ENCODE measurements around the gene ANGEL1. TPM values are rescaled to one million over a fixed set of nuclear protein-coding genes. Genes with fewer than 3 reads are reported as not detected.

ANGEL1 gene
- total RNA-seq, 1 experiment from 2014 or later: 23.0 TPM

DNA sequence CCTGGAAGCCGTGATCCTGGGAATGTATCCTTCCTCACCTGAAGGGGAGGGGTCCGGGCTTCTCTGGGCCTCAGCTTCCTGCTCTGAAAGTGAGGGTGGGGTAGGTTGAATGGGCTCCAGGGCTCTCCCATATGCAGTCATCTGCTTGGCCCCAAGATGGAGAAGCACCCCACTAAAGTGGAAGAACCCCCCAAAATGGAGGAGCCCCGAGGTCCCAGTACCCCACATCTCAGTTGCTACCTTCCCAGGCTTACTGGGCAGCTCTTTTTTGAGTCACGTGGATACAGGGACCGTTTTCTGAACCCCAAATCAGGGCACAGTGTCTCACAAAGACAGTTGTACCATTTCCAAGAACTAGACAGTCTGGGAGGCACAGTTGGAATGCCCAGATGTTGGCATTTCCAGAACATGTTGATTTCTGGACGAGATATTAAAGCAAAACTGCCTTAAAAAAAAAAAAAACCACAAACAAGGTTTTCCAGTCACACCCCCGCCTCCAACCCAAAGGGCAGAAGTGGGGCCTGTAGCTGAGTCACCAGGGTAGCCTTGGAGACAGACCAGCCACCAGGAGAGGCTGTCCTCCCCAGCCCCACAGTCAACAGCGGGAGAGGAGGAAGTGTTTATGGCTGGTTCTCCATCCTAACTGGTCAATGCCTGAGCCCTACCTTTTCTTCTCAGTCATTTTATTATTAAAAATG, 39.3 kb downstream of the ANGEL1 start:
- no peak overlapping the region for H3K4me3 Mint-ChIP-seq (ENCODE audit: unreplicated experiment)
- no peak overlapping the region for H3K4me3 ChIP-seq (ENCODE audit: low read depth, low read length)
- DNase-seq: no peak
- no peaks in the 10 kb centered on the region; the same call in none of the 2 replicates for H3K27me3 ChIP-seq (replicated peaks; ENCODE audit: control insufficient read depth, insufficient read depth, low read length)
- peaks cover 3% of the 10 kb centered on the region for H3K27me3 Mint-ChIP-seq (ENCODE audit: insufficient read depth, unreplicated experiment)
- ChIA-PET CTCF (no interaction called here), POLR2A (no interaction called here)
- H3K36me3 Mint-ChIP-seq (ENCODE audit: insufficient read depth, unreplicated experiment): no peaks in the 10 kb centered on the region
- H3K36me3 ChIP-seq (ENCODE audit: control insufficient read depth, insufficient read depth, low read length): no peaks in the 10 kb centered on the region
- H3K4me1 ChIP-seq: no peaks in the 10 kb centered on the region
- H3K27ac Mint-ChIP-seq (ENCODE audit: unreplicated experiment): no peak overlapping the region
- TF ChIP-seq, protein P1, sequence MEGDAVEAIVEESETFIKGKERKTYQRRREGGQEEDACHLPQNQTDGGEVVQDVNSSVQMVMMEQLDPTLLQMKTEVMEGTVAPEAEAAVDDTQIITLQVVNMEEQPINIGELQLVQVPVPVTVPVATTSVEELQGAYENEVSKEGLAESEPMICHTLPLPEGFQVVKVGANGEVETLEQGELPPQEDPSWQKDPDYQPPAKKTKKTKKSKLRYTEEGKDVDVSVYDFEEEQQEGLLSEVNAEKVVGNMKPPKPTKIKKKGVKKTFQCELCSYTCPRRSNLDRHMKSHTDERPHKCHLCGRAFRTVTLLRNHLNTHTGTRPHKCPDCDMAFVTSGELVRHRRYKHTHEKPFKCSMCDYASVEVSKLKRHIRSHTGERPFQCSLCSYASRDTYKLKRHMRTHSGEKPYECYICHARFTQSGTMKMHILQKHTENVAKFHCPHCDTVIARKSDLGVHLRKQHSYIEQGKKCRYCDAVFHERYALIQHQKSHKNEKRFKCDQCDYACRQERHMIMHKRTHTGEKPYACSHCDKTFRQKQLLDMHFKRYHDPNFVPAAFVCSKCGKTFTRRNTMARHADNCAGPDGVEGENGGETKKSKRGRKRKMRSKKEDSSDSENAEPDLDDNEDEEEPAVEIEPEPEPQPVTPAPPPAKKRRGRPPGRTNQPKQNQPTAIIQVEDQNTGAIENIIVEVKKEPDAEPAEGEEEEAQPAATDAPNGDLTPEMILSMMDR (IDR thresholded peaks at IDR 0.05; ENCODE audit: insufficient read depth in 1 of 2, low read depth in 1 of 2, low read length in 1 of 2, severe bottlenecking in 1 of 2, unreplicated experiment in 1 of 2): no peak
- intact Hi-C loops (cut with micrococcal nuclease; ENCODE audit: unreplicated experiment): no loop called here
- no TSS peak for BruUV-seq (replicated peaks)
- H3K9me3 Mint-ChIP-seq (ENCODE audit: unreplicated experiment): no peaks in the 10 kb centered on the region
- no peaks in the 10 kb centered on the region for H3K4me1 Mint-ChIP-seq (ENCODE audit: low read depth, unreplicated experiment)
- H3K9me3 ChIP-seq: no peaks in the 10 kb centered on the region

DNA sequence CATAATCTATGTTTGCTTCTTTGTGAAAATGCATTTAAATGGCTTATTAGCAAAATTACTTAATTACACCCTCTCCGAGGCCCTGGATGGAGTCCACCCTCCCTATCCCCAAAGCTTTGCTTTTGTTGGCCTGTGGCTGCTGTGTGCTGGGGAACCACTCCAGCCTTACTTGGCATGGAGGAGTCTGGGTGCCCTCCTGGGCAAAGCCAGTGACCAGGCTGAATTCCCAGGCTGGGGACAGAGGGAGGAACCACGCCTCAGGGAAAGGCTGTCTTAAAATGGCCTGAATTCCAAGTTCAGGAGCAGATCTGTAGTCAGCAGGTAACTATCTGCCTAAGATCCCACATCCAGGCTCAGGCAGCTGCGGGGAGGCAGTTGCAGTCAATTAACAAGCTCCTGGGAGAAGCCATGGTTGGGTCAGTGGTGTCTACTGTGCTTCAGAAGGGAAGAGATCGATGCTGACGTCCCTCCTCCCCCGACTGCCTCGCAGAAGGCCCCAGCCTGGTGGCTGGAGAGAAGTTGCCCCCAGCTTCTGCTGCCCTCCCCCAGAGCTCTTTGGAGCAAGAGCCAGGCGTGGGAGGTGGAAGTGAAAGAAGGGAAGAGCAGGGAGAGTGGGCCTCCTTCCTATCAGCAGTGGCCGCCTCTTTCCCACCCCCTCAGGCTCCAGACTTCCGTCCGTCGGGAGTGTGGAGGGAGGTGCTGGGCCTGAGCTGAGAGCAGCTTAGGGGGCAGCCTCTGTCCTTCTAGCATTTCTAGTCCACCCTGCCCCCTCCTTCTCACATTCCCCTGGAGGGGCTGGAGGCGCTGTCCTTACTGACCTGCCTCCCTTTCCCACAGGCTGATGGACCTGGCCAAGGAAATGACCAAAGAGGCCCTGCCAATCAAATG, 40.1 kb downstream of the ANGEL1 start:
- Mint-ChIP-seq H3K9me3 (ENCODE audit: unreplicated experiment) (no peaks in the 10 kb centered on the region), H3K27ac (ENCODE audit: unreplicated experiment) (no peak overlapping the region), H3K36me3 (ENCODE audit: insufficient read depth, unreplicated experiment) (no peaks in the 10 kb centered on the region), H3K4me3 (ENCODE audit: unreplicated experiment) (no peak overlapping the region), H3K27me3 (ENCODE audit: insufficient read depth, unreplicated experiment) (peaks cover 3% of the 10 kb centered on the region), H3K4me1 (ENCODE audit: low read depth, unreplicated experiment) (no peaks in the 10 kb centered on the region)
- CTCF ChIA-PET: no interaction called here
- DNase-seq: no peak
- Histone ChIP-seq H3K4me3 (ENCODE audit: low read depth, low read length) (no peak overlapping the region), H3K27me3 (replicated peaks; ENCODE audit: control insufficient read depth, insufficient read depth, low read length) (no peaks in the 10 kb centered on the region; the same call in none of the 2 replicates), H3K4me1 (no peaks in the 10 kb centered on the region), H3K9me3 (no peaks in the 10 kb centered on the region), H3K36me3 (ENCODE audit: control insufficient read depth, insufficient read depth, low read length) (no peaks in the 10 kb centered on the region)
- POLR2A ChIA-PET: no interaction called here
- BruUV-seq (replicated peaks): no TSS peak
- intact Hi-C loops (cut with micrococcal nuclease; ENCODE audit: unreplicated experiment): no loop called here
- TF ChIP-seq, protein P1 (IDR thresholded peaks at IDR 0.05; ENCODE audit: insufficient read depth in 1 of 2, low read depth in 1 of 2, low read length in 1 of 2, severe bottlenecking in 1 of 2, unreplicated experiment in 1 of 2): no peak

DNA sequence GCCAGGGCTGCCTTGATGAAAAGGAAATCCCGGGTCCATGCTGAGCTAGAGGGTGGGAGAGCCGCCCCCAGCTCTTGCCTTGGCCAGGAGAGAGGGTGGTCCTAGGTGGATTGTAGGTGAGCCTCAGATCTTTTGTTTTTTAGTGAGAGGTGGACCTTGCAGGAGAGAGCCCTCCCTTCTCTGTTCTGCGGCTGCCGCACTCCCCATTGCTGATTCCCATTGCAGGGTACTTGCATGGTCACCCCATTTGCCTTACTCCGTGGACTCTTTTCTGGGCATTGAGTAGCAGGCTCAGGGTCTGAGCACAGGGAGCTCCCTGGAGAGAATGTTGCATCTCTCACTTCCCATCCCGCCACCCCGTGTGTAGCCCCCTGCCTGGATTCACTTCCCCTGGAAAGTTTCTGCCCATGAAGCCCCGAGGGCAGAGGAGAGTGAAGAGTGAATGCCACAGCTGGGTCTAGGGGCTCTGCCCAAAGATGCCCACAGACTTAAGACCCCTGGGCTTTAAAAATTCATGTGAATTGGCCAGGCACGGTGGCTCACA, 41.2 kb downstream of the ANGEL1 start:
- POLR2A ChIA-PET: no interaction called here

More for the DNA sequence above, 41.2 kb downstream of the ANGEL1 start:
- H3K27me3 ChIP-seq (replicated peaks; ENCODE audit: control insufficient read depth, insufficient read depth, low read length): no peaks in the 10 kb centered on the region; the same call in none of the 2 replicates
- Mint-ChIP-seq H3K4me3 (ENCODE audit: unreplicated experiment) (no peak overlapping the region), H3K4me1 (ENCODE audit: low read depth, unreplicated experiment) (no peaks in the 10 kb centered on the region), H3K9me3 (ENCODE audit: unreplicated experiment) (no peaks in the 10 kb centered on the region), H3K27me3 (ENCODE audit: insufficient read depth, unreplicated experiment) (peaks cover 3% of the 10 kb centered on the region), H3K27ac (ENCODE audit: unreplicated experiment) (no peak overlapping the region), H3K36me3 (ENCODE audit: insufficient read depth, unreplicated experiment) (no peaks in the 10 kb centered on the region)
- DNase-seq: no peak
- no peaks in the 10 kb centered on the region for H3K9me3 ChIP-seq
- BruUV-seq (replicated peaks): no TSS peak
- H3K4me3 ChIP-seq (ENCODE audit: low read depth, low read length): no peak overlapping the region
- no peaks in the 10 kb centered on the region for H3K4me1 ChIP-seq
- TF ChIP-seq, protein P1 (IDR thresholded peaks at IDR 0.05; ENCODE audit: insufficient read depth in 1 of 2, low read depth in 1 of 2, low read length in 1 of 2, severe bottlenecking in 1 of 2, unreplicated experiment in 1 of 2): no peak
- H3K36me3 ChIP-seq (ENCODE audit: control insufficient read depth, insufficient read depth, low read length): no peaks in the 10 kb centered on the region
- intact Hi-C loops (cut with micrococcal nuclease; ENCODE audit: unreplicated experiment): no loop called here
- CTCF ChIA-PET: interaction anchor here (1.0 kb wide), 1 partner anchor 12 kb away, joined by 3 read pairs; no protein-coding TSS in a partner anchor

Data from Caco-2 (cell line).